Measurements from ENCODE around the gene ZNF382.
"Not testable (repeated sequence)": the region's sequence is repeated elsewhere in the genome, so short reads cannot be mapped to it uniquely, and the experiment has no call there.

The ZNF382 gene

GRCh38 chr19:36605101-36605876 lies at the start of gene ZNF382:
Gene ZNF382 (plus strand): TSS chr19:36605313. CDS start chr19:36609915, 4,602 bp downstream.
- DNase-seq (ENCODE audit: low read depth), result peak; percentile 71

DNA sequence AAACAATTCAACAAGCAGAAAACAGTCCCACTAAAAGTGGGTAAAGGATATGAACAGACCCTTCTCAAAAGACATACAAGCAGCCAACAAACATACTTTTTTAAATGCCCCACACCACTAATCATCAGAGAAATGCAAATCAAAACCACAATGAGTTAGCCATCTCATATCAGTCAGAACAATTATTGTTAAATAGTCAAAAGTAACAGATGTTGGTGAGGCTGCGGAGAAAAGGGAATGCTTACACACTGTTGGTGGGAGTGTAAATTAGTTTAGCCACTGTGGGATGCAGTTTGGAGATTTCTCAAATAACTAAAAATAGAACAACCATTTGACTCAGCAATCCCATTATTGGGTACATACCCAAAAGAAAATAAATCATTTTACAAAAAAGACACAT lies 40.7 kb upstream of the ZNF382 start:
- DNase-seq (ENCODE audit: low read depth), result no peak

DNA sequence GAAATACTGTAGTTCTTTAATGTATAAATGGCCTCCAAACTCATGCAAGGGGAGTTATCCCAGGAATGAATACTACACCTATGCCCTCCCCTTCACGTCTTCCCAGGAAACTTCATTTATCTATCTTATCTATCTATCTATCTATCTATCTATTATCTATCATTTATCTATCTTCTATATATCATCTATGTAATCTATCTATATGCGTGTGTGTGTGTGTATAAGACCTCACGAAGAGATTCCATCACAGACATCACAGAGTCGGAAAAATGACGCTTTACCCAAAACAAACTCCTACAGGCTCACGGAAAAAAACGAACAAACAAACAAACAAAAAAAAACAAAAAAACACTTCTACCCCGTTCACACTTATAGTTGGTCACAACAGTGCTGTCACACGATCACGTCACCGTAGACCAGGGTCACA lies 32.5 kb upstream of the ZNF382 start:
- DNase-seq (ENCODE audit: low read depth), result no peak

GRCh38 chr19:36573020-36573894 lies 31.9 kb upstream of the ZNF382 start, which contains the start of gene ZNF529:
Gene ZNF529 (minus strand): TSS chr19:36573292. CDS start chr19:36572346, 946 bp downstream.
- DNase-seq (ENCODE audit: low read depth), result peak; percentile 73

DNA sequence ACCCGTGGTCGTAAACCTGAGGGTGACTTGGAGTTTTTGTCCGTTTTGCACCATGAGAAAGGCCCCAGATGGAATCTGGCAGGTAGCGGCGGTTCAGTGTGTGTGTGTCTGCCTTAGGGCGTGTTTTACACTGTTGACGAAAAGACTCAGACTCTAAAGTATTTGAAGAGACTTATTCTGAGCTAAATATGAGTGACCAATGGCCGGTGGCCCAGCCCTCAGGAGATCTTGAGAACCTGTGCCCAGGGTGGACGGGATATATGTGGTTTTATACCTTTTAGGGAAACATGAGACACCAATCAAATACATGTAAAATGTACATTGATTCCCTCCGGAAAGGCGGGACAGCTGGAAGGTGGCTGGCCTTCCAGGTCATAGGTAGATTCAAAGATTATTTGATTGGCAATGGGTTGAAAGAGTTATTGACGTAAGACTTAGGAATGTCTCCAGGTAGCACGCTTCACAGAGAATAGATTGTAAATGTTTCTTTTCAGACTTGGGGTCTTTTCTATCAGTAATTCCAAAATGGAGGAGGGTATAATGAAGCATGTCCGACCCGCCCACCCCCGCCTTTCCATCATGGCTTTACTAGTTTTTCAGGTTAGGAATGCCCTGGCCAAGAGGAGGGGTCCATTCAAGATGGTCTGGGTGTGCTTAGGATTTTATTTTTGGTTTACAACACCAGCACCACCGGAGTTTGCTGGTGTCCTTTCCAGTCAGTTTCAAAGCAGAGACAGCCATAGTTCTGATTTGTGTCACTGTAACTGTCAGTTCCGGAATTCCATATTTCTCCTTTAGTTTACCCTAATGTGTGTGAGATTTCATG lies 31.0 kb upstream of the ZNF382 start:
- no peak for DNase-seq (ENCODE audit: low read depth)

GRCh38 chr19:36574741-36575140 lies 30.4 kb upstream of the ZNF382 start:
- DNase-seq (ENCODE audit: low read depth), result no peak

GRCh38 chr19:36577271-36577996 lies 27.7 kb upstream of the ZNF382 start:
- no peak for DNase-seq (ENCODE audit: low read depth)

- no peak for DNase-seq (ENCODE audit: low read depth)
These were observed 25.9 kb upstream of the ZNF382 start for GRCh38 chr19:36579255-36579654.

DNA sequence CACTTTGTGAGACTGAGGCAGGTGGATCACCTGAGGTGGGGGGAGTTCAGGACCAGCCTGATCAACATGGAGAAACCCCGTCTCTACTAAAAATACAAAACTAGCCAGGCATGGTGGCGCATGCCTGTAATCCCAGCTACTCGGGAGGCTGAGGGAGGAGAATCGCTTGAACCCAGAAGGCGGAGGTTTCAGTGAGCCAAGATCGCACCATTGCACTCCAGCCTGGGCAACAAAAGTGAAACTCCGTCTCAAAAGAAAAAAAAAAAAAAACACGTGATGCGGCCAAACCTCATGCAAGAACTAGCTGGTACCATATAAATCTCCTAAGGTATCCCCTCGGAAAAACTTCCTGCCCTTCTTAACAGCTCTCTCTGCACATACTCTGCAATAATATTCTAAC lies 2.4 kb upstream of the ZNF382 start:
- DNase-seq (ENCODE audit: low read depth), result not testable (repeated sequence)

- DNase-seq (ENCODE audit: low read depth), result peak; percentile 76
These were observed 435 bp upstream of the ZNF382 start for GRCh38 chr19:36604656-36605100.

DNA sequence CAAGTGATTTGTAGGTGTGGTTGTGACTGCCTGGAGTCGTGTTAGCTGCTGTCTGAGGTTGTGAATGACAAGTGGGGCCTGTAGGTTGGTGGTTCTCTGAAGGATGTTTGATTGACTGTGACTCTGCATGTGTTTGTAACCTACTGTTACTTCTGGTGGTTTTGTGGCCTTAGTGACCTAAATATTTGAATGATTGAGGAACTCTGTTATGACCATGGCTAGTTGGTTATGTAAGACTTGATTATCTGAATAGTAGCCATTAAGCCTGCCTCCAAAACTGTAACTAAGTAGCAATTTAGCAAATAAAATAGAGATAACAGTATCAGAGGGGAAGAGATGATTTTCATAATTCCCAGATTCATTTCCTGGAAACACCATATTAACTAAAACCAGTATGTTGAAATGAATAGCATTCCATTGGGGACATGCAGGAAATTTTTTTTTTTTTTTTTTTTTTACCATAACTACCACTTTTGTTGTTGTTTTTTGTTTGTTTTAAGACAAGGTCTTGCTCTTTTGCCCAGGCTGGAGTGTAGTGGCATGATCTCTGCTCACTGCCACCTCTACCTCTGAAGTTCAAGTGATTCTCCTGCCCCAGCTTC lies 865 bp downstream of the ZNF382 start:
- no peak for DNase-seq (ENCODE audit: low read depth)

DNA sequence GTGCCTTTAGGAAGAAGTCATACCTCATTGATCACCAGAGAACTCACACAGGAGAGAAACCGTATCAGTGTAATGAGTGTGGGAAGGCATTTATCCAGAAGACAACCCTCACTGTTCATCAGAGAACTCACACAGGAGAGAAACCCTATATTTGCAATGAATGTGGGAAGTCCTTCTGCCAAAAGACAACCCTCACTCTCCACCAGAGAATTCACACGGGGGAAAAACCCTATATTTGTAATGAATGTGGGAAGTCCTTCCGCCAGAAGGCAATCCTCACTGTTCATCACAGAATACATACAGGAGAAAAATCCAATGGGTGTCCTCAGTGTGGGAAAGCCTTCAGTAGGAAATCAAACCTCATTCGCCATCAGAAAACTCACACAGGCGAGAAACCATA lies 21.9 kb downstream of the ZNF382 start:
- no peak for DNase-seq (ENCODE audit: low read depth)

DNA sequence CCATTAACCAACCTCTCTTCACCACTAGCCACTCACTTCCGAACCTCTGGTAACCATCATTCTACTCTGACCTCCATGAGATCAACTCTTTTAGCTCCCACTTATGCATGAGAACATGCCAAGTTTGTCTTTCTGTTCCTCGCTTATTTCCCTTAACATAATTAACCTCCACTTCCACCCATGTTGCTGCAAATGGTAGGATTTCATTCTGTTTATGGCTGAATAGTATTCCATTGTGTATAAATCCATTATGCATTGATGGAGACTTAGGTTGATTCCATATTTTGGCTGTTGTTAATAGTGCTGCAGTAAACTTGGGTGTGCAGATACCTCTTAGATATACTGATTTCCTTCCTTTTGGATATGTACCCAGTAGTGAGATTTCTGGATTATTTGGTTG lies 30.2 kb downstream of the ZNF382 start:
- DNase-seq (ENCODE audit: low read depth), result no peak

DNA sequence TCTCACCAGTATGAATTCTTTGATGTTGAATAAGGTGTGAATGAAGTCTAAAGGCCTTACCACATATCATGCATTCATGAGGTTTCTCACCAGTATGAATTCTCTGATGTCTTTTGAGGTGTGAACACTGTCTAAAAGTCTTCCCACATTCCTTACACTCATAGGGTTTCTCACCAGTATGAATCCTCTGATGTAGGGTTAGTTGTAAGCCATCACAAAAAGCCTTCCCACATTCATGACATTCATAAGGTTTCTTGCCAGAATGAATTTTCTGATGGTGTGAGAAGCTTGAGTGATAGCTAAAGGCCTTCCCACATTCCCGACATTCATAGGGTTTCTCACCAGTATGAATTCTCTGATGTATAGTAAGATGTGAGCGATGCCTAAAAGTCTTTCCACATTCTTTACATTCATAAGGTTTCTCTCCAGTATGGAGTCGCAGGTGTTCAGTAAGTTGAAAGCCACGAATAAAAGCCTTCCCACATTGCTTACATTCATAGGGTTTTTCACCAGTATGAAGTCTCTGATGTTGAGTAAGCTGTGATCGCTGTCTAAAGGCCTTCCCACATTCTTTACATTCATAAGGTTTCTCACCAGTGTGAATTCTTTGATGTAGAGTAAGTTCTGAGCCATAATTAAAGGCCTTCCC lies 33.9 kb downstream of the ZNF382 start:
- no peak for DNase-seq (ENCODE audit: low read depth)

GRCh38 chr19:36646746-36647145 lies 41.6 kb downstream of the ZNF382 start:
- no peak for DNase-seq (ENCODE audit: low read depth)

GRCh38 chr19:36652958-36653357 lies 47.8 kb downstream of the ZNF382 start:
- no peak for DNase-seq (ENCODE audit: low read depth)

- no peak for DNase-seq (ENCODE audit: low read depth)
These were observed 60.7 kb downstream of the ZNF382 start for GRCh38 chr19:36665832-36666231.

DNA sequence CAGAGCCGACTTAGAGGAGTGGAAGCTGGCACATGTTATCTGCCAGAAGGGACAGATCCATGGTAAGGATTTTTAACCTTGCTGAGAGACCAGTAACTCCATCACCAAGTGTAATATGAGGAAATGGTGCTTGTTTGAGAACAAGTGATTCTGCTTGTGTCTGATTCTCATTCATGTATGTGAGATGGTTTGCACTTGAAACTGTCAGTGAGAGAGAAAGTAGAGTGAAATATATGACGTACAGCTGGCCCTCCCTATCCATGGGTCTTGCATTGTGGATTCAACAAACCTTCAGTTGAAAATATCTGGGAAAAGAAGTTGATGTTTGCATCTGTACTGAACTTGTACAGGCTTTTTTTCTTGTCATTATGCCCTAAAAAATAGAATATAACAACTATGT lies 63.5 kb downstream of the ZNF382 start:
- DNase-seq (ENCODE audit: low read depth), result no peak

GRCh38 chr19:36672368-36672767 lies 67.3 kb downstream of the ZNF382 start:
- no peak for DNase-seq (ENCODE audit: low read depth)

- DNase-seq (ENCODE audit: low read depth), result no peak
These were observed 69.1 kb downstream of the ZNF382 start for GRCh38 chr19:36674201-36674600.

All from activated T-helper 1 cell treated with Interleukin-2 at 50 U/mL for 16 hours (primary cell).